ENCODE data around the gene SDK2.
A peak's percentile ranks its signal among the peaks of the same experiment; 100 is the strongest.

The SDK2 gene

GRCh38 chr17:73452009-73452408 lies 192.2 kb downstream of the SDK2 start:
- DNase-seq (ENCODE audit: low read depth) = no peak

GRCh38 chr17:73447319-73447718 lies 196.9 kb downstream of the SDK2 start:
- no peak for DNase-seq (ENCODE audit: low read depth)

- no peak for DNase-seq (ENCODE audit: low read depth)
Observed at GRCh38 chr17:73446617-73447016, 197.6 kb downstream of the SDK2 start.

- no peak for DNase-seq (ENCODE audit: low read depth)
Observed at GRCh38 chr17:73445466-73445865, 198.8 kb downstream of the SDK2 start.

- no peak for DNase-seq (ENCODE audit: low read depth)
Observed at GRCh38 chr17:73444021-73444420, 200.2 kb downstream of the SDK2 start.

GRCh38 chr17:73439597-73439996 lies 204.6 kb downstream of the SDK2 start:
- no peak for DNase-seq (ENCODE audit: low read depth)

GRCh38 chr17:73437826-73438225 lies 206.4 kb downstream of the SDK2 start:
- DNase-seq (ENCODE audit: low read depth) = no peak

GRCh38 chr17:73436954-73437353 lies 207.3 kb downstream of the SDK2 start:
- no peak for DNase-seq (ENCODE audit: low read depth)

- DNase-seq (ENCODE audit: low read depth) = no peak
Observed at GRCh38 chr17:73435412-73435811, 208.8 kb downstream of the SDK2 start.

- no peak for DNase-seq (ENCODE audit: low read depth)
Observed at GRCh38 chr17:73434154-73434553, 210.1 kb downstream of the SDK2 start.

- DNase-seq (ENCODE audit: low read depth) = no peak
Observed at GRCh38 chr17:73433501-73433900, 210.7 kb downstream of the SDK2 start.

- no peak for DNase-seq (ENCODE audit: low read depth)
Observed at GRCh38 chr17:73432624-73433190, 211.5 kb downstream of the SDK2 start.

- DNase-seq (ENCODE audit: low read depth) = no peak
Observed at GRCh38 chr17:73431401-73432205, 212.6 kb downstream of the SDK2 start.

GRCh38 chr17:73430848-73431247 lies 213.4 kb downstream of the SDK2 start:
- DNase-seq (ENCODE audit: low read depth) = no peak

GRCh38 chr17:73430165-73430680 lies 214.0 kb downstream of the SDK2 start:
- no peak for DNase-seq (ENCODE audit: low read depth)

- DNase-seq (ENCODE audit: low read depth) = peak; percentile 80
Observed at GRCh38 chr17:73429440-73430164, 214.6 kb downstream of the SDK2 start.

- no peak for DNase-seq (ENCODE audit: low read depth)
Observed at GRCh38 chr17:73427198-73427597, 217.0 kb downstream of the SDK2 start.

GRCh38 chr17:73424571-73424970 lies 219.7 kb downstream of the SDK2 start:
- no peak for DNase-seq (ENCODE audit: low read depth)

- DNase-seq (ENCODE audit: low read depth) = no peak
Observed at GRCh38 chr17:73423806-73424205, 220.4 kb downstream of the SDK2 start.

GRCh38 chr17:73423159-73423715 lies 221.0 kb downstream of the SDK2 start:
- no peak for DNase-seq (ENCODE audit: low read depth)

- no peak for DNase-seq (ENCODE audit: low read depth)
Observed at GRCh38 chr17:73422121-73422520, 222.1 kb downstream of the SDK2 start.

- DNase-seq (ENCODE audit: low read depth) = no peak
Observed at GRCh38 chr17:73420897-73421296, 223.3 kb downstream of the SDK2 start.

- no peak for DNase-seq (ENCODE audit: low read depth)
Observed at GRCh38 chr17:73419881-73420280, 224.4 kb downstream of the SDK2 start.

All from stimulated activated CD8-positive, alpha-beta memory T cell treated with anti-CD3 and anti-CD28 coated beads, Interleukin-12 subunit alpha, Interleukin-12 subunit beta, amount 100 ng/mL, for 1 hour (primary cell).